Caco-2 (cell line): ENCODE data around the gene BCR. TPM values are rescaled to one million over a fixed set of nuclear protein-coding genes. Genes with fewer than 3 reads are reported as not detected.

Source experiments
- BruUV-seq: library from RNA; stranded (reverse); fragments of 400-500 nt; replicated peaks from 2 replicates; lab custom pipeline; 2021; lab: Mats Ljungman, UMichigan
- CTCF ChIA-PET: fragments of 300-600 bp; sonication (Branson Sonifier 250); formaldehyde crosslinking; loops from one replicate; lab custom pipeline; 2022; ENCODE audit warnings: antibody characterized with exemption; lab: Charles Lee
- POLR2A ChIA-PET: fragments of 300-600 bp; sonication (Branson Sonifier 250); formaldehyde crosslinking; loops from one replicate; lab custom pipeline; 2022; ENCODE audit warnings: antibody characterized with exemption; lab: Charles Lee
- DNase-seq, 2 experiments: peaks; one replicate each; pipeline versions ENCODE4 v3.0.0 to v3.0.0-alpha.2; 2020 to 2022
- H3K27me3 ChIP-seq: replicated peaks from 2 replicates; pipeline ENCODE4 v1.6.0; 2011; ENCODE audit warnings: low read length; ENCODE audit not compliant: control insufficient read depth, insufficient read depth
- H3K36me3 ChIP-seq: 2 replicates; pipeline ENCODE4 v1.5.1; 2011; ENCODE audit warnings: low read length; ENCODE audit not compliant: control insufficient read depth, insufficient read depth
- H3K4me1 ChIP-seq: fragments of 250-450 bp; sonication (Bioruptor Pico); 2 replicates; pipeline ENCODE4 v1.5.1; 2020; ENCODE audit warnings: mild to moderate bottlenecking
- H3K4me3 ChIP-seq: 2 replicates; pipeline ENCODE4 v1.5.1; 2011; ENCODE audit warnings: low read depth, mild to moderate bottlenecking, control low read depth, low read length
- H3K9me3 ChIP-seq: fragments of 250-450 bp; sonication (Bioruptor Pico); 2 replicates; pipeline ENCODE4 v1.5.1; 2020; ENCODE audit warnings: mild to moderate bottlenecking, moderate library complexity
- H3K27ac Mint-ChIP-seq: one replicate; pipeline ENCODE4 v1.8.0; 2022; ENCODE audit warnings: mixed read lengths; ENCODE audit not compliant: unreplicated experiment
- H3K27me3 Mint-ChIP-seq: one replicate; pipeline ENCODE4 v1.8.0; 2022; ENCODE audit warnings: mixed read lengths; ENCODE audit not compliant: insufficient read depth, unreplicated experiment
- H3K36me3 Mint-ChIP-seq: one replicate; pipeline ENCODE4 v1.8.0; 2022; ENCODE audit warnings: mild to moderate bottlenecking, mixed read lengths; ENCODE audit not compliant: insufficient read depth, unreplicated experiment
- H3K4me1 Mint-ChIP-seq: one replicate; pipeline ENCODE4 v1.8.0; 2022; ENCODE audit warnings: low read depth, mixed read lengths; ENCODE audit not compliant: unreplicated experiment
- H3K4me3 Mint-ChIP-seq: one replicate; pipeline ENCODE4 v1.8.0; 2022; ENCODE audit warnings: mild to moderate bottlenecking, moderate library complexity, mixed read lengths; ENCODE audit not compliant: unreplicated experiment
- H3K9me3 Mint-ChIP-seq: one replicate; pipeline ENCODE4 v1.8.0; 2022; ENCODE audit warnings: mixed read lengths; ENCODE audit not compliant: unreplicated experiment
- CTCF ChIP-seq, 2 experiments: fragments of 200-600 bp in 1 of 2; IDR thresholded peaks; 1 replicate in 1 of 2; 2 replicates in 1 of 2; pipeline versions ENCODE4 v1.5.1 to v1.8.0; 2011 to 2022; ENCODE audit warnings: antibody characterized with exemption in 1 of 2, control low read depth in 1 of 2, inconsistent platforms in 1 of 2, low read depth in 1 of 2, low read length in 1 of 2, mild to moderate bottlenecking in 1 of 2, moderate library complexity in 1 of 2; ENCODE audit not compliant: insufficient read depth in 1 of 2, severe bottlenecking in 1 of 2, unreplicated experiment in 1 of 2
- intact Hi-C: fragments of 100-400 bp; cut with micrococcal nuclease; formaldehyde crosslinking; loops from one replicate; pipeline ENCODE4 v1.10.0; 2022; ENCODE audit not compliant: unreplicated experiment
- total RNA-seq: library from RNA; stranded (reverse); gene quantifications from 2 replicates; pipeline ENCODE4 v1.2.3, GENCODE V29; 2022

BCR gene
- total RNA-seq, 1 experiment from 2014 or later = 87.4 TPM

GRCh38 chr22:23206915-23207314 lies 26.6 kb downstream of the BCR start:
- H3K9me3 ChIP-seq = no peaks in the 10 kb centered on the region
- H3K36me3 ChIP-seq = peaks cover 2% of the 10 kb centered on the region; the same call in 1 of the 2 replicates
- Mint-ChIP-seq H3K4me1 (no peaks in the 10 kb centered on the region), H3K27me3 (no peaks in the 10 kb centered on the region), H3K27ac (no peak overlapping the region), H3K36me3 (peaks cover 45% of the 10 kb centered on the region), H3K4me3 (no peak overlapping the region), H3K9me3 (no peaks in the 10 kb centered on the region)
- intact Hi-C loops = no loop called here
- BruUV-seq = no TSS peak
- DNase-seq = no peak
- H3K4me3 ChIP-seq = no peak overlapping the region
- TF ChIP-seq CTCF (IDR thresholded peaks at IDR 0.05; ENCODE audit: insufficient read depth in 1 of 2, low read depth in 1 of 2, low read length in 1 of 2, severe bottlenecking in 1 of 2, unreplicated experiment in 1 of 2) = no peak
- H3K4me1 ChIP-seq = no peaks in the 10 kb centered on the region
- H3K27me3 ChIP-seq = no peaks in the 10 kb centered on the region
- POLR2A ChIA-PET = no interaction called here
- CTCF ChIA-PET = no interaction called here

GRCh38 chr22:23207729-23208393 lies 27.6 kb downstream of the BCR start:
- DNase-seq = no peak
- Histone ChIP-seq H3K27me3 (no peaks in the 10 kb centered on the region), H3K4me1 (no peaks in the 10 kb centered on the region), H3K36me3 (peaks cover 2% of the 10 kb centered on the region; the same call in 1 of the 2 replicates), H3K4me3 (no peak overlapping the region), H3K9me3 (no peaks in the 10 kb centered on the region)
- ChIA-PET CTCF (no interaction called here), POLR2A (no interaction called here)
- TF ChIP-seq CTCF (IDR thresholded peaks at IDR 0.05; ENCODE audit: insufficient read depth in 1 of 2, low read depth in 1 of 2, low read length in 1 of 2, severe bottlenecking in 1 of 2, unreplicated experiment in 1 of 2) = no peak
- Mint-ChIP-seq H3K27ac (no peak overlapping the region), H3K4me1 (no peaks in the 10 kb centered on the region), H3K27me3 (no peaks in the 10 kb centered on the region), H3K9me3 (no peaks in the 10 kb centered on the region), H3K4me3 (no peak overlapping the region), H3K36me3 (peaks cover 38% of the 10 kb centered on the region)
- intact Hi-C loops = no loop called here
- BruUV-seq = no TSS peak

- no peak for TF ChIP-seq CTCF (IDR thresholded peaks at IDR 0.05; ENCODE audit: insufficient read depth in 1 of 2, low read depth in 1 of 2, low read length in 1 of 2, severe bottlenecking in 1 of 2, unreplicated experiment in 1 of 2)
- POLR2A ChIA-PET = no interaction called here
- no peaks in the 10 kb centered on the region for H3K9me3 Mint-ChIP-seq
- Histone ChIP-seq H3K4me1 (peaks cover 3% of the 10 kb centered on the region; the same call in 1 of the 2 replicates), H3K4me3 (no peak overlapping the region), H3K27me3 (no peaks in the 10 kb centered on the region), H3K9me3 (no peaks in the 10 kb centered on the region), H3K36me3 (no peaks in the 10 kb centered on the region)
- H3K4me1 Mint-ChIP-seq = peaks cover 10% of the 10 kb centered on the region
- H3K4me3 Mint-ChIP-seq = no peak overlapping the region
- intact Hi-C loops = no loop called here
- CTCF ChIA-PET = no interaction called here
- no TSS peak for BruUV-seq
- H3K36me3 Mint-ChIP-seq = peaks cover 28% of the 10 kb centered on the region
- no peaks in the 10 kb centered on the region for H3K27me3 Mint-ChIP-seq
- no peak for DNase-seq
- no peak overlapping the region for H3K27ac Mint-ChIP-seq
These were observed 30.3 kb downstream of the BCR start for GRCh38 chr22:23210428-23211170.
